HEK293 (cell line): ENCODE data around the gene ZSCAN32.

ENCODE experiments used
- GFI1B ChIP-seq: fragments of 450-650 bp; formaldehyde crosslinking; IDR thresholded peaks from 2 replicates; pipeline ENCODE4 v1.5.1; 2016; ENCODE audit warnings: missing biosample characterization, missing genetic modification characterization
- KLF1 ChIP-seq: fragments of 450-650 bp; formaldehyde crosslinking; IDR thresholded peaks from 2 replicates; pipeline ENCODE4 v1.5.1; 2016; ENCODE audit warnings: missing biosample characterization, missing genetic modification characterization
- PATZ1 ChIP-seq: fragments of 450-650 bp; formaldehyde crosslinking; IDR thresholded peaks from 2 replicates; pipeline ENCODE4 v1.5.1; 2016; ENCODE audit warnings: missing biosample characterization, missing genetic modification characterization
- WT1 ChIP-seq: fragments of 450-650 bp; formaldehyde crosslinking; IDR thresholded peaks from 2 replicates; pipeline ENCODE4 v1.5.1; 2016; ENCODE audit warnings: missing biosample characterization, missing genetic modification characterization
- ZBTB48 ChIP-seq: fragments of 450-650 bp; formaldehyde crosslinking; IDR thresholded peaks from 2 replicates; pipeline ENCODE4 v1.5.1; 2016; ENCODE audit warnings: missing biosample characterization, missing genetic modification characterization
- ZEB2 ChIP-seq: fragments of 450-650 bp; formaldehyde crosslinking; IDR thresholded peaks from 2 replicates; pipeline ENCODE4 v1.5.1; 2016; ENCODE audit warnings: missing biosample characterization, missing genetic modification characterization
- ZFHX2 ChIP-seq: fragments of 450-650 bp; formaldehyde crosslinking; conservative IDR thresholded peaks from 2 replicates; pipeline ENCODE4 v1.5.1; 2016; ENCODE audit warnings: missing biosample characterization, missing genetic modification characterization
- ZFP3 ChIP-seq: fragments of 450-650 bp; formaldehyde crosslinking; IDR thresholded peaks from 2 replicates; pipeline ENCODE4 v1.5.1; 2016; ENCODE audit warnings: low read depth, missing biosample characterization, missing genetic modification characterization
- ZFP69B ChIP-seq: fragments of 450-650 bp; formaldehyde crosslinking; IDR thresholded peaks from 2 replicates; pipeline ENCODE4 v1.5.1; 2016; ENCODE audit warnings: missing biosample characterization, missing genetic modification characterization
- ZNF214 ChIP-seq: fragments of 450-650 bp; formaldehyde crosslinking; IDR thresholded peaks from 2 replicates; pipeline ENCODE4 v1.5.1; 2017; ENCODE audit warnings: missing biosample characterization, mild to moderate bottlenecking, missing genetic modification characterization, borderline replicate concordance
- ZNF335 ChIP-seq: fragments of 450-650 bp; formaldehyde crosslinking; conservative IDR thresholded peaks from 2 replicates; pipeline ENCODE4 v1.5.1; 2016; ENCODE audit warnings: missing biosample characterization, missing genetic modification characterization
- ZNF341 ChIP-seq: fragments of 450-650 bp; formaldehyde crosslinking; IDR thresholded peaks from 2 replicates; pipeline ENCODE4; 2016; ENCODE audit warnings: low read depth, missing biosample characterization, missing genetic modification characterization
- ZNF433 ChIP-seq: fragments of 450-650 bp; formaldehyde crosslinking; IDR thresholded peaks from 2 replicates; pipeline ENCODE4 v1.5.1; 2016; ENCODE audit warnings: missing biosample characterization, missing genetic modification characterization, low read depth
- ZNF473 ChIP-seq: fragments of 450-650 bp; formaldehyde crosslinking; IDR thresholded peaks from 2 replicates; pipeline ENCODE4 v1.5.1; 2017; ENCODE audit warnings: missing biosample characterization, missing genetic modification characterization
- ZNF530 ChIP-seq: fragments of 450-650 bp; formaldehyde crosslinking; IDR thresholded peaks from 2 replicates; pipeline ENCODE4 v1.5.1; 2016; ENCODE audit warnings: low read depth, missing biosample characterization, missing genetic modification characterization
- ZNF600 ChIP-seq: fragments of 450-650 bp; formaldehyde crosslinking; IDR thresholded peaks from 2 replicates; pipeline ENCODE4 v1.5.1; 2016; ENCODE audit warnings: missing biosample characterization, missing genetic modification characterization
- ZNF610 ChIP-seq: fragments of 450-650 bp; formaldehyde crosslinking; IDR thresholded peaks from 2 replicates; pipeline ENCODE4 v1.5.1; 2016; ENCODE audit warnings: missing biosample characterization, missing genetic modification characterization, borderline replicate concordance
- ZNF624 ChIP-seq: fragments of 450-650 bp; formaldehyde crosslinking; IDR thresholded peaks from 2 replicates; pipeline ENCODE4 v1.5.1; 2017; ENCODE audit warnings: missing biosample characterization, missing genetic modification characterization
- ZNF626 ChIP-seq: fragments of 450-650 bp; sonication (Bioruptor Pico); formaldehyde crosslinking; IDR thresholded peaks from 2 replicates; pipeline ENCODE4 v1.5.1; 2018; ENCODE audit warnings: missing biosample characterization, missing genetic modification characterization, inconsistent platforms
- ZSCAN30 ChIP-seq: fragments of 450-650 bp; IDR thresholded peaks from 2 replicates; pipeline ENCODE4 v1.5.1; 2018; ENCODE audit warnings: missing biosample characterization, mild to moderate bottlenecking, missing genetic modification characterization, moderate library complexity
- TF ChIP-seq, protein P1 (sequence below): fragments of 450-650 bp; formaldehyde crosslinking; IDR thresholded peaks from 2 replicates; pipeline ENCODE4 v1.5.1; 2016; ENCODE audit warnings: missing biosample characterization, missing genetic modification characterization
- TF ChIP-seq, protein P2 (sequence below): fragments of 450-650 bp; formaldehyde crosslinking; conservative IDR thresholded peaks from 2 replicates; pipeline ENCODE4 v1.5.1; 2016; ENCODE audit warnings: low read depth, missing biosample characterization, missing genetic modification characterization
- TF ChIP-seq, protein P3 (sequence below): fragments of 450-650 bp; formaldehyde crosslinking; IDR thresholded peaks from 2 replicates; pipeline ENCODE4 v1.5.1; 2016; ENCODE audit warnings: missing biosample characterization, missing genetic modification characterization
- TF ChIP-seq, protein P4 (sequence below): fragments of 450-650 bp; formaldehyde crosslinking; IDR thresholded peaks from 2 replicates; pipeline ENCODE4 v1.5.1; 2017; ENCODE audit warnings: missing biosample characterization, mild to moderate bottlenecking, missing genetic modification characterization, moderate library complexity
- TF ChIP-seq, protein P5 (sequence below): fragments of 450-650 bp; formaldehyde crosslinking; IDR thresholded peaks from 2 replicates; pipeline ENCODE4 v1.5.1; 2016; ENCODE audit warnings: missing biosample characterization, missing genetic modification characterization

ZSCAN32 gene

GRCh38 chr16:3443108-3444031 is 42.6 kb upstream of the ZSCAN32 start, which contains the start of the genes NAA60 and ZNF597 (continued):
- TF ChIP-seq, protein P1, sequence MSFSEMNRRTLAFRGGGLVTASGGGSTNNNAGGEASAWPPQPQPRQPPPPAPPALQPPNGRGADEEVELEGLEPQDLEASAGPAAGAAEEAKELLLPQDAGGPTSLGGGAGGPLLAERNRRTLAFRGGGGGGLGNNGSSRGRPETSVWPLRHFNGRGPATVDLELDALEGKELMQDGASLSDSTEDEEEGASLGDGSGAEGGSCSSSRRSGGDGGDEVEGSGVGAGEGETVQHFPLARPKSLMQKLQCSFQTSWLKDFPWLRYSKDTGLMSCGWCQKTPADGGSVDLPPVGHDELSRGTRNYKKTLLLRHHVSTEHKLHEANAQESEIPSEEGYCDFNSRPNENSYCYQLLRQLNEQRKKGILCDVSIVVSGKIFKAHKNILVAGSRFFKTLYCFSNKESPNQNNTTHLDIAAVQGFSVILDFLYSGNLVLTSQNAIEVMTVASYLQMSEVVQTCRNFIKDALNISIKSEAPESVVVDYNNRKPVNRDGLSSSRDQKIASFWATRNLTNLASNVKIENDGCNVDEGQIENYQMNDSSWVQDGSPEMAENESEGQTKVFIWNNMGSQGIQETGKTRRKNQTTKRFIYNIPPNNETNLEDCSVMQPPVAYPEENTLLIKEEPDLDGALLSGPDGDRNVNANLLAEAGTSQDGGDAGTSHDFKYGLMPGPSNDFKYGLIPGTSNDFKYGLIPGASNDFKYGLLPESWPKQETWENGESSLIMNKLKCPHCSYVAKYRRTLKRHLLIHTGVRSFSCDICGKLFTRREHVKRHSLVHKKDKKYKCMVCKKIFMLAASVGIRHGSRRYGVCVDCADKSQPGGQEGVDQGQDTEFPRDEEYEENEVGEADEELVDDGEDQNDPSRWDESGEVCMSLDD (tag by site-specific recombination) = peak; percentile 37; the same call in 1 of the 2 replicates
- 0 out of 2 replicates have a peak, but pooled peaks have one; percentile 2 for TF ChIP-seq ZFP3 (tag by site-specific recombination)
- TF ChIP-seq, protein P2, sequence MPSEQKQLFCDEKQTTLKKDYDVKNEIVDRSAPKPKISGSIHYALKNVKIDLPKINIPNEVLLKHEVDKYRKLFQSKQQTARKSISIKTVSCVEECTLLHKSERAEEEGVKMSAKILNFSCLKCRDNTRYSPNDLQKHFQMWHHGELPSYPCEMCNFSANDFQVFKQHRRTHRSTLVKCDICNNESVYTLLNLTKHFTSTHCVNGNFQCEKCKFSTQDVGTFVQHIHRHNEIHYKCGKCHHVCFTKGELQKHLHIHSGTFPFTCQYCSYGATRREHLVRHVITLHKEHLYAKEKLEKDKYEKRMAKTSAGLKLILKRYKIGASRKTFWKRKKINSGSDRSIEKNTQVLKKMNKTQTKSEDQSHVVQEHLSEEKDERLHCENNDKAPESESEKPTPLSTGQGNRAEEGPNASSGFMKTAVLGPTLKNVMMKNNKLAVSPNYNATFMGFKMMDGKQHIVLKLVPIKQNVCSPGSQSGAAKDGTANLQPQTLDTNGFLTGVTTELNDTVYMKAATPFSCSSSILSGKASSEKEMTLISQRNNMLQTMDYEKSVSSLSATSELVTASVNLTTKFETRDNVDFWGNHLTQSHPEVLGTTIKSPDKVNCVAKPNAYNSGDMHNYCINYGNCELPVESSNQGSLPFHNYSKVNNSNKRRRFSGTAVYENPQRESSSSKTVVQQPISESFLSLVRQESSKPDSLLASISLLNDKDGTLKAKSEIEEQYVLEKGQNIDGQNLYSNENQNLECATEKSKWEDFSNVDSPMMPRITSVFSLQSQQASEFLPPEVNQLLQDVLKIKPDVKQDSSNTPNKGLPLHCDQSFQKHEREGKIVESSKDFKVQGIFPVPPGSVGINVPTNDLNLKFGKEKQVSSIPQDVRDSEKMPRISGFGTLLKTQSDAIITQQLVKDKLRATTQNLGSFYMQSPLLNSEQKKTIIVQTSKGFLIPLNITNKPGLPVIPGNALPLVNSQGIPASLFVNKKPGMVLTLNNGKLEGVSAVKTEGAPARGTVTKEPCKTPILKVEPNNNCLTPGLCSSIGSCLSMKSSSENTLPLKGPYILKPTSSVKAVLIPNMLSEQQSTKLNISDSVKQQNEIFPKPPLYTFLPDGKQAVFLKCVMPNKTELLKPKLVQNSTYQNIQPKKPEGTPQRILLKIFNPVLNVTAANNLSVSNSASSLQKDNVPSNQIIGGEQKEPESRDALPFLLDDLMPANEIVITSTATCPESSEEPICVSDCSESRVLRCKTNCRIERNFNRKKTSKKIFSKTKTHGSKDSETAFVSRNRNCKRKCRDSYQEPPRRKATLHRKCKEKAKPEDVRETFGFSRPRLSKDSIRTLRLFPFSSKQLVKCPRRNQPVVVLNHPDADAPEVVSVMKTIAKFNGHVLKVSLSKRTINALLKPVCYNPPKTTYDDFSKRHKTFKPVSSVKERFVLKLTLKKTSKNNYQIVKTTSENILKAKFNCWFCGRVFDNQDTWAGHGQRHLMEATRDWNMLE (tag by site-specific recombination) = peak; percentile 63
- TF ChIP-seq, protein P3, sequence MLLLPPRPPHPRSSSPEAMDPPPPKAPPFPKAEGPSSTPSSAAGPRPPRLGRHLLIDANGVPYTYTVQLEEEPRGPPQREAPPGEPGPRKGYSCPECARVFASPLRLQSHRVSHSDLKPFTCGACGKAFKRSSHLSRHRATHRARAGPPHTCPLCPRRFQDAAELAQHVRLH (tag by site-specific recombination) = peak; percentile 74
- TF ChIP-seq ZNF624 (tag by site-specific recombination) = no peak
- no peak for TF ChIP-seq ZNF626 (tag by site-specific recombination)
- TF ChIP-seq ZSCAN30 (tag by site-specific recombination) = no peak
- peak; percentile 42; the same call in 1 of the 2 replicates for TF ChIP-seq ZNF600 (tag by site-specific recombination)
- TF ChIP-seq ZEB2 = no peak
- TF ChIP-seq ZFHX2 = peak; percentile 80
- TF ChIP-seq ZFP69B (tag by site-specific recombination) = peak; percentile 57
- TF ChIP-seq, protein P4, sequence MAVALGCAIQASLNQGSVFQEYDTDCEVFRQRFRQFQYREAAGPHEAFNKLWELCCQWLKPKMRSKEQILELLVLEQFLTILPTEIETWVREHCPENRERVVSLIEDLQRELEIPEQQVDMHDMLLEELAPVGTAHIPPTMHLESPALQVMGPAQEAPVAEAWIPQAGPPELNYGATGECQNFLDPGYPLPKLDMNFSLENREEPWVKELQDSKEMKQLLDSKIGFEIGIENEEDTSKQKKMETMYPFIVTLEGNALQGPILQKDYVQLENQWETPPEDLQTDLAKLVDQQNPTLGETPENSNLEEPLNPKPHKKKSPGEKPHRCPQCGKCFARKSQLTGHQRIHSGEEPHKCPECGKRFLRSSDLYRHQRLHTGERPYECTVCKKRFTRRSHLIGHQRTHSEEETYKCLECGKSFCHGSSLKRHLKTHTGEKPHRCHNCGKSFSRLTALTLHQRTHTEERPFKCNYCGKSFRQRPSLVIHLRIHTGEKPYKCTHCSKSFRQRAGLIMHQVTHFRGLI (tag by site-specific recombination) = peak; percentile 22; the same call in 1 of the 2 replicates
- TF ChIP-seq ZNF433 (tag by site-specific recombination) = no peak
- TF ChIP-seq ZNF214 (tag by site-specific recombination) = no peak
- TF ChIP-seq GFI1B (tag by site-specific recombination) = no peak
- TF ChIP-seq ZNF335 (tag by site-specific recombination) = peak; percentile 90
- TF ChIP-seq ZNF530 (tag by site-specific recombination) = no peak
- peak; percentile 98 for TF ChIP-seq ZNF341 (tag by site-specific recombination)
- TF ChIP-seq WT1 = no peak
- peak; percentile 43 for TF ChIP-seq PATZ1 (tag by site-specific recombination)
- TF ChIP-seq KLF1 (tag by site-specific recombination) = no peak
- 0 out of 2 replicates have a peak, but pooled peaks have one; percentile 37 for TF ChIP-seq ZBTB48 (tag by site-specific recombination)
- TF ChIP-seq ZNF473 (tag by site-specific recombination) = no peak
- TF ChIP-seq ZNF610 (tag by site-specific recombination) = no peak
- TF ChIP-seq, protein P5, sequence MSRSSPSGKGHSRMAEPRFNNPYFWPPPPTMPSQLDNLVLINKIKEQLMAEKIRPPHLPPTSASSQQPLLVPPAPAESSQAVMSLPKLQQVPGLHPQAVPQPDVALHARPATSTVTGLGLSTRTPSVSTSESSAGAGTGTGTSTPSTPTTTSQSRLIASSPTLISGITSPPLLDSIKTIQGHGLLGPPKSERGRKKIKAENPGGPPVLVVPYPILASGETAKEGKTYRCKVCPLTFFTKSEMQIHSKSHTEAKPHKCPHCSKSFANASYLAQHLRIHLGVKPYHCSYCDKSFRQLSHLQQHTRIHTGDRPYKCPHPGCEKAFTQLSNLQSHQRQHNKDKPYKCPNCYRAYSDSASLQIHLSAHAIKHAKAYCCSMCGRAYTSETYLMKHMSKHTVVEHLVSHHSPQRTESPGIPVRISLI = no peak
